Activated CD4-positive, alpha-beta T cell treated with anti-CD3 and anti-CD28 coated beads, Interleukin-2, amount 50 U/mL, for 48 hours (primary cell): ENCODE results near the gene XRCC6.
"Not testable (repeated sequence)": the region's sequence is repeated elsewhere in the genome, so short reads cannot be mapped to it uniquely, and the experiment has no call there.

ENCODE experiments used
- DNase-seq, 2 experiments: peaks; one replicate each; pipeline ENCODE4 v3.0.0-alpha.2; 2020

XRCC6 gene

GRCh38 chr22:41654322-41654721 is 33.2 kb downstream of the XRCC6 start:
- no peak for DNase-seq

GRCh38 chr22:41656556-41656955 is 35.5 kb downstream of the XRCC6 start:
- DNase-seq: no peak

- DNase-seq: no peak
Measured at GRCh38 chr22:41657709-41658108, 36.6 kb downstream of the XRCC6 start.

- no peak for DNase-seq
Measured at GRCh38 chr22:41658869-41659268, 37.8 kb downstream of the XRCC6 start.

- no peak for DNase-seq
Measured at GRCh38 chr22:41659941-41660340, 38.8 kb downstream of the XRCC6 start.

- DNase-seq: no peak
Measured at GRCh38 chr22:41660416-41660815, 39.3 kb downstream of the XRCC6 start.

GRCh38 chr22:41661088-41661487 is 40.0 kb downstream of the XRCC6 start:
- no peak for DNase-seq

- DNase-seq: no peak
Measured at GRCh38 chr22:41661713-41662112, 40.6 kb downstream of the XRCC6 start.

- DNase-seq: not testable (repeated sequence)
Measured at GRCh38 chr22:41663594-41663993, 42.5 kb downstream of the XRCC6 start.

- DNase-seq: no peak
Measured at GRCh38 chr22:41664490-41664889, 43.4 kb downstream of the XRCC6 start.

GRCh38 chr22:41664951-41665350 is 43.9 kb downstream of the XRCC6 start:
- DNase-seq: no peak

- DNase-seq: no peak
Measured at GRCh38 chr22:41668971-41669911, 48.1 kb downstream of the XRCC6 start.

GRCh38 chr22:41672096-41672495 is 51.0 kb downstream of the XRCC6 start:
- DNase-seq: not testable (repeated sequence)

GRCh38 chr22:41672780-41673509 is 51.9 kb downstream of the XRCC6 start:
- no peak for DNase-seq

GRCh38 chr22:41674846-41675340 is 53.8 kb downstream of the XRCC6 start:
- no peak for DNase-seq

- no peak for DNase-seq
Measured at GRCh38 chr22:41676134-41676533, 55.0 kb downstream of the XRCC6 start.

- DNase-seq: peak in 1 of 2 experiments; percentile 31
Measured at GRCh38 chr22:41681616-41682015, 60.5 kb downstream of the XRCC6 start.

GRCh38 chr22:41682033-41682807 is 61.1 kb downstream of the XRCC6 start:
- DNase-seq: peak; percentile 84 to 87

- no peak for DNase-seq
Measured at GRCh38 chr22:41683052-41683451, 62.0 kb downstream of the XRCC6 start.

- DNase-seq: no peak
Measured at GRCh38 chr22:41683616-41684015, 62.5 kb downstream of the XRCC6 start.

- no peak for DNase-seq
Measured at GRCh38 chr22:41684194-41684593, 63.1 kb downstream of the XRCC6 start.

- not testable (repeated sequence) for DNase-seq
Measured at GRCh38 chr22:41686890-41687289, 65.8 kb downstream of the XRCC6 start.

- DNase-seq: peak in 1 of 2 experiments; percentile 27
Measured at GRCh38 chr22:41687901-41688364, 66.8 kb downstream of the XRCC6 start.
